B cell (primary cell): Measurements from ENCODE around the gene ETV6.

Source experiments
- CTCF ChIP-seq: fragments of 200-600 bp; IDR thresholded peaks from one replicate; pipeline ENCODE4 v1.8.0; 2022; ENCODE audit warnings: antibody characterized with exemption, mild to moderate bottlenecking
- EZH2 ChIP-seq: IDR thresholded peaks from 2 replicates; pipeline ENCODE4 v1.6.1; 2012; ENCODE audit warnings: borderline replicate concordance, low read depth, mild to moderate bottlenecking, moderate library complexity, low read length; ENCODE audit not compliant: insufficient read depth, poor library complexity, severe bottlenecking

- TF ChIP-seq CTCF (no peak), EZH2 (no peak)
Measured at GRCh38 chr12:11655842-11656241, 6.4 kb downstream of the ETV6 start.
